ENCODE results near the gene RPL26.
"Not testable (repeated sequence)": the region's sequence is repeated elsewhere in the genome, so short reads cannot be mapped to it uniquely, and the experiment has no call there.

RPL26 gene

GRCh38 chr17:8394497-8394896 lies 11.5 kb upstream of the RPL26 start:
- not testable (repeated sequence) for DNase-seq (ENCODE audit: low read depth)

GRCh38 chr17:8393470-8394231 lies 10.7 kb upstream of the RPL26 start:
- DNase-seq (ENCODE audit: low read depth), result no peak

- no peak for DNase-seq (ENCODE audit: low read depth)
Measured at GRCh38 chr17:8392674-8393469, 9.9 kb upstream of the RPL26 start.

DNA sequence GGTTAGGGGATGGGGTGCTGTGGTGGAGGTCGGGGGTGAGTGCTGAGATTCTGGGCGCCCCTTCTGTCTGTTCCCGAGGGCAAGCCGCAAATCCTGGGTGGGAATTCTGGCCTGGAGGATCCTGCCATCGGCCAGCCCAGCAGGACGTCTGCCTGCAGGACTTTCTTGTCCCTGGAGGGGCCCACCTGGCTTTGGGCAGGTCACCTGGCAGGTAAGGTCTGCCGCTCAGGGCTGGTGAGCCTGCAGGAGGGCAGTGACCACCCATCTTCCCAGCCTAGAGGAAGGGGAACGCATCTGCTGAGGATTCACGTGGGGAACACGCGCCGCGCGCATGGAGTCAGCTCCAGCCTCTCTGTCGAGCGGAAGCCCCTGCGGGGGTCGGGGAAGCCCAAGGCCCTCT lies 9.3 kb upstream of the RPL26 start:
- DNase-seq (ENCODE audit: low read depth), result no peak

DNA sequence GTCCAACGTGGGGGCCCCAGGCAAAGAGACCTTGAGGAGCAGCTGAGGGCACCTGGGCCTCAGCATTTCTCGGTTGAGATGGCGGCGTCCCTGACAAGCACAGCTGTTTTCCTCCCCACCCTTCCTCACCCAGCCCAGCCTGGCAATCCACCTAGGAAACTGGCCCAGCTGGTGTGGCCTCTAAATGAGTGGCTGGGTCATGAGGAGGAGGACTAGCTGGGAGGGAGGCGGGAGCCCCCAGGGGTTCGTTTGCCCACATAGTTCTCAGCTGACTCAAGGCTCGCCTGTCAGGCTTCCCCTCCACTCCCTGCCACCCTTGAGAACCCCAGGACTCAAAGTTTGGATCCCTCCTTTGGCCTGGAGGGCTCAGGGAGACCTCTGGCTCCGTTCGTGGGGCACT lies 8.7 kb upstream of the RPL26 start:
- no peak for DNase-seq (ENCODE audit: low read depth)

DNA sequence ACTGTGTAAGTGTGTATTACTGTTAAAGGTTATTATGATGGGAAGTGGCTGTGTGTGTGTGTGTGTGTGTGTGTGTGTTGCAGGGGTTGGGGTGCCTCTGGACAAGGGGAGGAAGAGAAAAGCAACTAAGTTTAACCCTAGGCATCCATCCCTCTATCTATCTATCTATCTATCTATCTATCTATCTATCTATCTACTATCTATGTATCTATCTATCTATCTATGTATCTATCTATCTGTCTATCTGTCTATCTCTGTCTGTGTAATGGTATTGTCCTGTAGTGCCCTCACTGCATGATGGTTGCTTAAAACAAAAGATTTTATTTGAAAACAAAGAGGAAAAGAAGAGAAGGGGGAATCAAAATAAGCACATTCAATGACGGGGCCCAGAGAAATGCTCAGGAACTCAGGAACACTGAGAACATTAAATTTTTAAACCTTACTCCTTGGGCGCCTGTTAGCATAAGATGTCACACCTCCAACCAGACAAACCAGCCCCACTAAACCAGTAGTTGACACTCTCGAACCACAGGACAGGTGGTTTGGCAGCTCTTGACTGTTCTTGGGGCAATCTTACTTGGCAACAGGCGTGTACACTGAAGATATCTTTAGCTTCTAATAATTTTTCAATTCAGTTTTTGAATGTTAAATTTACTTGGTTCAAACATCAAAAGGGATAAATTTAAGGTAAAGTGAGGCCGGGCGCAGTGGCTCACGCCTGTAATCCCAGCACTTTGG lies 5.1 kb upstream of the RPL26 start:
- DNase-seq (ENCODE audit: low read depth), result no peak

DNA sequence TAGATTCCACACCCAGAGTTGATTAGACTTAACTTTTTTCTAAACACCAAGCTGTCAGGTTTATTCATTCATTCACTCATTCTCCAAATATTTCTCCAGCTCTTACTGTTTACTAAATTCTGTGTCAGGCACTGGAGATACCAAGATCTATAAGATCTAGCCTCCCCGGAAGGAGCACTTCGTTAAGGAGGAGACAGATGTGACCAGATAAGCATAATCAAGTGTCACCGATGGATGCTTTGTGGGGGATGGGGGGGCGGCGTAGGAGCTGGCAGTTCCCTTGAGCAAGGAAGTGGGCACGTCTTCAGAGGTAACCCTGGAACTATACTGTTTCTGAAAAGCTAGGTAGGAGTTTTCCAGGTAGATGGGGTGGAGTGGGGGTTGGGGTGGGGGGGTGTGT lies 3.8 kb upstream of the RPL26 start:
- no peak for DNase-seq (ENCODE audit: low read depth)

DNA sequence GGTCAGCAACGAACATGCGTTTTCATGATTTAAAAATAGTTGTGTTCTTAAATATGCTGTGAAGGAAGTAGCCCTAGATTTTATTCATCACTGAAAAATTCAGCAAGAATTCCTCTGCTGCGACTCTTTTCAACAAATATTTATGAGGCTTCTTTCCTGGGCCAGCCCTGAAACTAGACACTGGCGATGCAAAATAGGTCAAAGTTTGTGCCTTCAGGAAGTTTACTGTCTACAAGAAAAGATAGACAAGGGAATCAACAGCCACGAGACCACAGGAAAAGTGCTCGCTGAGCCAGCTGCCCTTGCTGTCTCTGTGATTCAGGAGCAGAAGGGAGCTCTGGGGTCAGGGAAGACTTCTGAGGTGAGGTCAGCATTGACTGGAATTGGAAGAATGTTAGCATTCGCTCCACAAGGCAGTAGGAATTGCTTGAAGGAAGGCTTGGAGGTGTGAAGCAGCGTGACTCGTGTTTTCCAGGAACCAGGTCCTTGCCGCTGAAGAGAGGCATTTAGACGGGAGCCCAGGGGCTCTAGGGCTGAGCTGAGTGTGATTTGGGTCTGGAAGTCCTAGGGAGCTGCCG lies 1.9 kb upstream of the RPL26 start:
- DNase-seq (ENCODE audit: low read depth), result no peak

DNA sequence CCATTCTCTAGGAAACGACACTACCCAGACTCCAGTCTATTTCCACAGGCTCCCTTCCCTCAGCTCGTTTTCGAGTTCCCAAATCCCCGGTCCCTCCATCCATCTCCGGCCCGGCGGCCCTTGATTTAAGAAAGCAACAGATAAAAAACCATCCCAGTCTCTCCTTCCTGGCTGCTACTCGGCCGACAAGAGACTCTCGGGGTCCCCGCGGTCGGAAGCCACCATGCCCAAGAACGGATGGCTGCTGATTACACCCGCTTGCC lies 182 bp downstream of the RPL26 start:
- DNase-seq (ENCODE audit: low read depth), result no peak

DNA sequence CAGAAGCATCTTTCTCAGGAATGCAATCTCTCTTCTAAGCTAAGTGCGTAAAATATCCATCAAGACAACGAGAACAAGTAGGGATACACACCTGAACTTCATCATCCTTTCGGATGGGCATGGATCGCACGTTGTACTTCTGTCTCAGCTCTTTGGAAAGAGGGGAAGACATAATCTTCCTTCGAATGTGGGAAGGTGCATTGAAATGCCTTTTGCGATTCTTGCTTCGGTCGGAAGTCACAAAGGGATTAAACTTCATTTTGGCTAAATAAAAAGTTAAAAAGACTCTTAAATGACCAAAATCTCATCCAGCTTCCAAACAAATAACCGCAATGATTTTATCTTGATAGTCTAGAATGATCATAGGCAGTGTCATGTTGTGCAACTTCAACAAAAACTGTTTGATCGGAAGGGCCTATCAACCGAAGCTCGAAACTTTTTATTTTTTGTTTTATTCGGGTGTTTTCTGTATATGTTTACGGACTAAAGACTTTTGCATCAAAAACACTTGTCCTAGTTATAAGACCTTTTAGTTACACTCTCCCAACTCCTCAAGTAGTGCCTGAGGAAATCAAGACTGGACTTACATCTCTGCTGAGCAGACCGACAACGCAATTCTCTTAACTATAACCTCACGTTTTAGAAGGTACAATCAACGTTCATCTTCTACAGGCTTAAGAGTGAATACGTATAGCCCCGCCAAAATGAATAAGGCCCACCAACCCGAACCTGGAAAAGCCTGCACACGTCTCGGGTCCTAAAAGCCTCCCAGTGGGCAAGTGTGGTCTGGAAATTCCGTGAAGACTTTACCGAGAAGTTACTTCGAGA lies 727 bp downstream of the RPL26 start:
- DNase-seq (ENCODE audit: low read depth), result no peak

DNA sequence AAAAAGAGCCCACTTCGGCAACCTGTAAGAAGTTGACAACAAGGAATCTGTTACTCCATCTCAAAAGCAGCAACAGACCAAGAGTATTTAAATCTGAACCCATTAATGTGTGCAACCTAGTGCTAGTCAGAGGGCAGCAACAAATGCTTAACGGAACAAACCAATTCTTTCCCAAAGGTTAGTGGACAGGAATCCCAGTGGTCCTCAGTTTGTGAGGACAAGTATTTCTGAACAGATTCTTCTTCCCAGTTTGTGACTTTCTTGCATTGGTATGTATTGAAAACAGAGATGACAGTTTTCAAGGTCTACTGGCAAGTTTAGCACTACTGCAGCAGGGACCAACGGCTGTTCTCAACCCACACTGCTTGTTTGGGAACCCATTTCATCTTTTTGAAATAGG lies 2.9 kb downstream of the RPL26 start:
- DNase-seq (ENCODE audit: low read depth), result no peak

GRCh38 chr17:8378117-8378516 lies 4.9 kb downstream of the RPL26 start:
- DNase-seq (ENCODE audit: low read depth), result not testable (repeated sequence)

- DNase-seq (ENCODE audit: low read depth), result no peak
Measured at GRCh38 chr17:8377422-8377821, 5.6 kb downstream of the RPL26 start.

- peak; percentile 85 for DNase-seq (ENCODE audit: low read depth)
Measured at GRCh38 chr17:8376271-8377067, 6.5 kb downstream of the RPL26 start, which contains the start of gene KRABD2. KRABD2 (minus strand) TSS chr17:8376704.

DNA sequence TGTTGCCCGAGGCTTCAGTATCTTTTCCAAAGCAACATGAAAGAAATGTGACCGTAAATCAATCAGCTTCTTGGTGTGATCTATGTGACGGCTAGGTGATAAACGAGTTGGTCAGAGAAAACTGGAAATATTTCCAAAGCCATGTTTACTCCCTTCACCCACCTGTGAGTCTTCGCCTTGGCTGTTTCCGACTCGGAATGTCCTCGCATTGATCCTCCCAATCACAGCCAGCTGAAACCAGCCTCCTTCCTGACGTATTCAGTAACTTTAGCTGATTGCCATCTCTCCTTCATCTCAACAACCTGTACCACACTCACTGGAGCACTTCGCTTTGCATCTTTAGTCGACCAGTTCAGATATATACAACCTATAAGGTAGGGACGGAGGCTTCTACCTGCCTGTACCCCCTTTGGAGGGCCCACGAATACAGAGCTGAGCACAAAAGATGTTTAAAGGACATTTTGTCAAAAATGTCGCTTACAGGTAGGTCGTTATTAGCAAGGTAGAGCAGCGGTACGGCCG lies 7.2 kb downstream of the RPL26 start:
- DNase-seq (ENCODE audit: low read depth), result no peak

DNA sequence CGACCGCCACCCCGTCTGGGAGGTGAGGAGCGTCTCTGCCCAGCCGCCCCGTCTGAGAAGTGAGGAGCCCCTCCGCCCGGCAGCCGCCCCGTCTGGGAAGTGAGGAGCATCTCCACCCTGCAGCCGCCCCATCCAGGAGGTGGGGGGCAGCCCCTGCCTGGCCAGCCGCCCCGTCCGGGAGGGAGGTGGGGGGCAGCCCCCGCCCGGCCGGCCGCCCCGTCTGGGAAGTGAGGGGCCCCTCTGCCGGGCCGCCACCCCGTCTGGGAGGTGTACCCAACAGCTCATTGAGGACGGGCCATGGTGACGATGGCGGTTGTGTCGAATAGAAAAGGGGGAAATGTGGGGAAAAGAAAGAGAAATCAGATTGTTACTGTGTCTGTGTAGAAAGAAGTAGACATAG lies 9.1 kb downstream of the RPL26 start:
- DNase-seq (ENCODE audit: low read depth), result not testable (repeated sequence)

DNA sequence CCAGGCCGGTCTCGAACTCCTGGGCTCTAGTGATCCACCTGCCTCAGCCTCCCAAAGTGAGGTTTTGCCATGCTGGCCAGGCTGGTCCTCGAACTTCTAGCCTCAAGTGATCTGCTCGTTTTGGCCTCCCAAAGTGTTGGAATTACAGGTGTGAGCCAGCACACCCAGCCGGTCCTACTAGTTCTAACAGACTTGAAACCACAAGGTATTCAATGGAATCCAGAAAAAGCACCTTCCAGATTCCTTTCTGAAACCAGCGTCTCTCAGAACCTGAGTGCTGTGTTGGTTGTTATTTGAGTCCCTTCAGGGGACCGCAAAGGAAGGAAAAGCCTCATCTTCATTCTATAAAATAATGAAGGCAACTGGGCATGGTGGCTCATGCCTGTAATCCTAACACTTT lies 10.6 kb downstream of the RPL26 start:
- no peak for DNase-seq (ENCODE audit: low read depth)

GRCh38 chr17:8371786-8372185 lies 11.2 kb downstream of the RPL26 start:
- no peak for DNase-seq (ENCODE audit: low read depth)

DNA sequence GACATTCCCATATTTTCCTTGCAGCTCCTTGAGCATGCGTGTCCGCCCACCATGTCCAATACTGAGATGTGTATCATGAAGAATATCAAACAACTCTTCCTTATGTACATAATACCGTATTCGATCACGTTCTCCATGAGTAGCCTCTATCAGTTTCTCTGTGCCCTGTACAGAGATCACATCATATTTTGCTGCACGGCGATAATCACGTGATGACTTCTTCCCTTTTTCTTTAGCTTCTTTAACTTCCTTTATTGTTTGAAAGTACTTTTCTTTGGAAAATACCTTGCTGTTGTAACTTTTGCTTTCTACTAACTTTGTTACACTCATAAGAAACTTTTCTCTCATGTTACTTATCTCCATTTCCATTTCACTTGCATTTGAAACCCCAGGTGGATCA lies 13.0 kb downstream of the RPL26 start:
- DNase-seq (ENCODE audit: low read depth), result no peak

GRCh38 chr17:8368193-8368592 lies 14.8 kb downstream of the RPL26 start:
- no peak for DNase-seq (ENCODE audit: low read depth)

DNA sequence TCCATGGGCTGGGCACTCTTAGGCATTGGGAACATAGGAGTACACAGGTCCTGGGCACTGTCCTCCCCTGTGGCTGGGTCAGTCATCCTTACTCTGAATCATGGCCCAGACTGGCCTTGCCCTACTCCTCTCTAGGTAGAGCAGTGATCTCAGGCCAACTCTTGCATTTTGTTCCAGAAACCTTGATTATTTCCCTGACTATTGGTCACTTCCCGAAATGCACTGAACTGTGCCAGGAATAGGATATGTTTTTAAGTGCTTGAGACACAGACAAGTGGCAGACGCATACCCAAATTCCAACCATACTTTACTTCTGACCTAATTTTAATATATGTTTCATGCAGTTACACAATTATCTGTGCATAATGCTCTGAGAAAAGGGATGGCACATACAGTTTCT lies 16.8 kb downstream of the RPL26 start:
- DNase-seq (ENCODE audit: low read depth), result no peak
